Endothelial cell of umbilical vein (primary cell): ENCODE data around the gene MRPL42. TPM values are rescaled to one million over a fixed set of nuclear protein-coding genes. Genes with fewer than 3 reads are reported as not detected.

ENCODE experiments used
- BruUV-seq: library from RNA; stranded (reverse); fragments of 400-500 nt; replicated peaks from 2 replicates; lab custom pipeline; 2021; lab: Mats Ljungman, UMichigan
- CTCF ChIA-PET: fragments of 300-600, 350-600 bp; sonication (Branson Sonifier 250); formaldehyde crosslinking; loops from one replicate; lab custom pipeline; 2021; ENCODE audit warnings: antibody characterized with exemption, inconsistent platforms; lab: Charles Lee
- POLR2A ChIA-PET: fragments of 300-600, 350-600 bp; sonication (Branson Sonifier 250); formaldehyde crosslinking; loops from one replicate; lab custom pipeline; 2021; ENCODE audit warnings: antibody characterized with exemption, inconsistent platforms; lab: Charles Lee
- DNase-seq: peaks from one replicate; pipeline ENCODE4 v3.0.0-alpha.2; 2011; ENCODE audit warnings: low read depth, low spot score
- FAIRE-seq: peaks from 2 replicates; lab custom pipeline; 2011; peaks lifted over from hg19 to GRCh38; lab: Jason Lieb, UNC
- H2AFZ ChIP-seq: 2 replicates; pipeline ENCODE4 v1.6.0; 2012; ENCODE audit warnings: low read depth, low read length, control low read depth, inconsistent platforms
- H3K27ac ChIP-seq: 2 replicates; pipeline ENCODE4 v1.5.1; 2011; ENCODE audit warnings: low read depth, mild to moderate bottlenecking, control low read depth, low read length, moderate library complexity; ENCODE audit not compliant: insufficient read depth
- H3K27me3 ChIP-seq, 2 experiments: 2 replicates each; pipeline versions ENCODE4 v1.6.0 to v1.6.1; 2011; ENCODE audit warnings: low read length in 2 of 2, mixed read lengths in 1 of 2; ENCODE audit not compliant: control insufficient read depth in 2 of 2, insufficient read depth in 2 of 2
- H3K36me3 ChIP-seq, 2 experiments: 2 replicates in 1 of 2; 3 replicates in 1 of 2; pipeline ENCODE4 v1.5.1; 2011; ENCODE audit warnings: low read length in 2 of 2, mild to moderate bottlenecking in 1 of 2, moderate library complexity in 1 of 2; ENCODE audit not compliant: control insufficient read depth in 2 of 2, insufficient read depth in 2 of 2; ENCODE audit errors: extremely low read depth in 1 of 2
- H3K4me1 ChIP-seq: 3 replicates; pipeline ENCODE4 v1.5.1; 2011; ENCODE audit warnings: mild to moderate bottlenecking, low read length; ENCODE audit not compliant: control insufficient read depth, insufficient read depth; ENCODE audit errors: extremely low read depth
- H3K4me2 ChIP-seq: 2 replicates; pipeline ENCODE4 v1.6.1; 2011; ENCODE audit warnings: low read length, control low read depth, mixed read lengths; ENCODE audit not compliant: insufficient read depth
- H3K4me3 ChIP-seq, 3 experiments: fragments of 200-600 bp in 1 of 3; sonication (generic), shearing (Covaris generic) in 1 of 3; replicated peaks in 1 of 3; 2 replicates each; pipeline ENCODE4 v1.5.1; 2011 to 2016; ENCODE audit warnings: control low read depth in 3 of 3, low read length in 3 of 3, mild to moderate bottlenecking in 2 of 3, inconsistent platforms in 1 of 3, low read depth in 1 of 3, moderate library complexity in 1 of 3; ENCODE audit not compliant: insufficient read depth in 1 of 3
- H3K79me2 ChIP-seq: 2 replicates; pipeline ENCODE4 v1.6.0; 2012; ENCODE audit warnings: low read length, inconsistent platforms; ENCODE audit not compliant: control insufficient read depth, insufficient read depth
- H3K9ac ChIP-seq: replicated peaks from 2 replicates; pipeline ENCODE3; 2011; ENCODE audit warnings: low read length, control low read depth; ENCODE audit not compliant: insufficient read depth; ENCODE audit errors: extremely low read depth
- H3K9me1 ChIP-seq: replicated peaks from 3 replicates; pipeline ENCODE4 v1.6.0; 2011; ENCODE audit warnings: mild to moderate bottlenecking, low read length; ENCODE audit not compliant: control insufficient read depth, insufficient read depth; ENCODE audit errors: extremely low read depth
- H3K9me3 ChIP-seq: replicated peaks from 2 replicates; pipeline ENCODE4 v1.5.1; 2012; ENCODE audit warnings: low read length, inconsistent platforms; ENCODE audit not compliant: control insufficient read depth, insufficient read depth
- H4K20me1 ChIP-seq: replicated peaks from 2 replicates; pipeline ENCODE3; 2011; ENCODE audit warnings: mild to moderate bottlenecking, low read length; ENCODE audit not compliant: control insufficient read depth, insufficient read depth; ENCODE audit errors: extremely low read depth
- EZH2 ChIP-seq: IDR thresholded peaks from 2 replicates; pipeline ENCODE4 v1.6.1; 2012; ENCODE audit warnings: borderline replicate concordance, low read depth, mild to moderate bottlenecking, moderate library complexity, low read length, inconsistent platforms; ENCODE audit not compliant: severe bottlenecking
- FOS ChIP-seq: IDR thresholded peaks from 2 replicates; pipeline ENCODE4 v1.6.1; 2011; ENCODE audit warnings: mild to moderate bottlenecking, low read length, moderate library complexity, borderline replicate concordance; ENCODE audit not compliant: insufficient read depth
- GATA2 ChIP-seq: IDR thresholded peaks from 2 replicates; pipeline ENCODE4 v1.7.0; 2011; ENCODE audit warnings: low read depth, mild to moderate bottlenecking, moderate library complexity, mixed read lengths, low read length; ENCODE audit not compliant: insufficient read length, insufficient read depth
- JUN ChIP-seq: IDR thresholded peaks from 2 replicates; pipeline ENCODE4 v1.6.1; 2011; ENCODE audit warnings: borderline replicate concordance, low read depth; ENCODE audit not compliant: insufficient read length, insufficient read depth
- MYC ChIP-seq: IDR thresholded peaks from one replicate; pipeline ENCODE4 v1.6.1; 2011; ENCODE audit warnings: mild to moderate bottlenecking, low read depth, low read length
- POLR2A ChIP-seq: IDR thresholded peaks from 2 replicates; pipeline ENCODE4 v1.6.1; 2012; ENCODE audit warnings: low read depth, mild to moderate bottlenecking, control low read depth, low read length
- POLR2AphosphoS5 ChIP-seq: IDR thresholded peaks from 2 replicates; pipeline ENCODE4 v1.6.1; 2012; ENCODE audit warnings: low read depth, mild to moderate bottlenecking, control low read depth, low read length, moderate library complexity; ENCODE audit not compliant: insufficient read depth
- dilution Hi-C: fragments of 300-500 bp; cut with MboI; formaldehyde crosslinking; loops from one replicate; pipeline ENCODE4 v1.15.0; 2019; ENCODE audit warnings: low sequenced_read_pairs; ENCODE audit not compliant: extremely low pct_ligation_motif_present
- intact Hi-C: fragments of 100-400 bp; cut with micrococcal nuclease; formaldehyde crosslinking; loops from one replicate; pipeline ENCODE4 v1.10.0; 2022
- polyA plus RNA-seq, 4 experiments: library from polyadenylated mRNA; depleted of rRNA in 3 of 4; stranded (reverse) in 3 of 4; unstranded in 1 of 4; fragments of >200 nt; gene quantifications; 2 replicates each; pipeline versions ENCODE4 v1.2.1 to v1.2.3, GENCODE V29; 2011 to 2012; ENCODE audit warnings: missing spikeins in 1 of 4
- total RNA-seq: library from RNA; stranded (reverse); gene quantifications from 2 replicates; pipeline ENCODE4 v1.2.3, GENCODE V29; 2021
- TF ChIP-seq, protein P1 (sequence below), 2 donors: IDR thresholded peaks; 1 replicate in 1 of 2; 2 replicates in 1 of 2; pipeline ENCODE4 v1.5.1; 2011; ENCODE audit warnings: low read length in 2 of 2, mild to moderate bottlenecking in 2 of 2, moderate library complexity in 2 of 2, control low read depth in 1 of 2, inconsistent platforms in 1 of 2, low read depth in 1 of 2; ENCODE audit not compliant: insufficient read depth in 1 of 2; ENCODE audit errors: extremely low read depth in 1 of 2
- TF ChIP-seq, protein P2 (sequence below): IDR thresholded peaks from 2 replicates; pipeline ENCODE4 v1.6.1; 2011; ENCODE audit not compliant: insufficient read depth, insufficient read length

Gene MRPL42
- total and polyA plus RNA-seq, 2 donors (not counting 3 experiments of a cell fraction or from before 2014, with no cell fraction given), result 38.5 to 61.2 TPM

DNA sequence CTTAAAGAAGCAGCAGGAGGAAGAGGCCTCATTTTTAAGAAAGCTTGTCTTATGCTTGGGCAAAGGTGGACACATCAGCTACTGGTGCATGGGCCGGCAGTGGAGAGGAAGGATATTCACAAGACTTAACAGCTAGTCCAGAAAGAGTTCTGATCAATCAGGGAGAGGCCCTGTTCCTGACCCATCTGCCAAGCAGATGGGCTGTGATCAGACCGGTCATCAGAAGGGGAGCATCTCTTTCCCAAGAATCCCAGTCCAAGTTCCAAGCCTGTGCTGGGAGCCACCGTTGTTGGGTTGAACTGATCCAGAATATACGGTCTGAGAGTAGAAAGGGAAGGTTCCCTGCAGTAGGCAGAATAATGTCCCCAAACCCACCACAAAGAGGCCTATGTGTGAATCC is 72.5 kb downstream of the MRPL42 start:
- Histone ChIP-seq H3K4me1 (peaks cover 3% of the 10 kb centered on the region), H4K20me1 (no peaks in the 10 kb centered on the region), H3K36me3 (no peaks in the 10 kb centered on the region), H3K27me3 (peaks cover 7 to 14% of the 10 kb centered on the region in 2 experiments), H3K9me3 (no peaks in the 10 kb centered on the region), H2AFZ (no peak overlapping the region), H3K27ac (no peak overlapping the region), H3K79me2 (no peaks in the 10 kb centered on the region), H3K4me2 (no peak overlapping the region), H3K9ac (no peak overlapping the region), H3K9me1 (no peaks in the 10 kb centered on the region), H3K4me3 (no peak overlapping the region)
- CTCF ChIA-PET, result interaction anchor here (1.0 to 2.0 kb wide), 3 partner anchors 14 to 562 kb away, joined by 3 to 7 read pairs (median 3); no protein-coding TSS in a partner anchor
- dilution Hi-C loops (no loop called here), intact Hi-C loops (no loop called here)
- no TSS peak for BruUV-seq
- DNase-seq (no peak), FAIRE-seq (no peak)
- POLR2A ChIA-PET, result no interaction called here
- TF ChIP-seq GATA2 (no peak), FOS (no peak), POLR2AphosphoS5 (no peak), POLR2A (no peak), EZH2 (no peak), JUN (no peak), MYC (no peak)
- TF ChIP-seq, protein P1, sequence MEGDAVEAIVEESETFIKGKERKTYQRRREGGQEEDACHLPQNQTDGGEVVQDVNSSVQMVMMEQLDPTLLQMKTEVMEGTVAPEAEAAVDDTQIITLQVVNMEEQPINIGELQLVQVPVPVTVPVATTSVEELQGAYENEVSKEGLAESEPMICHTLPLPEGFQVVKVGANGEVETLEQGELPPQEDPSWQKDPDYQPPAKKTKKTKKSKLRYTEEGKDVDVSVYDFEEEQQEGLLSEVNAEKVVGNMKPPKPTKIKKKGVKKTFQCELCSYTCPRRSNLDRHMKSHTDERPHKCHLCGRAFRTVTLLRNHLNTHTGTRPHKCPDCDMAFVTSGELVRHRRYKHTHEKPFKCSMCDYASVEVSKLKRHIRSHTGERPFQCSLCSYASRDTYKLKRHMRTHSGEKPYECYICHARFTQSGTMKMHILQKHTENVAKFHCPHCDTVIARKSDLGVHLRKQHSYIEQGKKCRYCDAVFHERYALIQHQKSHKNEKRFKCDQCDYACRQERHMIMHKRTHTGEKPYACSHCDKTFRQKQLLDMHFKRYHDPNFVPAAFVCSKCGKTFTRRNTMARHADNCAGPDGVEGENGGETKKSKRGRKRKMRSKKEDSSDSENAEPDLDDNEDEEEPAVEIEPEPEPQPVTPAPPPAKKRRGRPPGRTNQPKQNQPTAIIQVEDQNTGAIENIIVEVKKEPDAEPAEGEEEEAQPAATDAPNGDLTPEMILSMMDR (IDR thresholded peaks at IDR 0.05; ENCODE audit: extremely low read depth in 1 of 2, insufficient read depth in 1 of 2, low read depth in 1 of 2, low read length in 2 of 2), result no peak
- TF ChIP-seq, protein P2, sequence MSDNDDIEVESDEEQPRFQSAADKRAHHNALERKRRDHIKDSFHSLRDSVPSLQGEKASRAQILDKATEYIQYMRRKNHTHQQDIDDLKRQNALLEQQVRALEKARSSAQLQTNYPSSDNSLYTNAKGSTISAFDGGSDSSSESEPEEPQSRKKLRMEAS, result no peak
